Effector memory CD4-positive, alpha-beta T cell (primary cell): ENCODE measurements around the gene ZNF511.
A peak's percentile ranks its signal among the peaks of the same experiment; 100 is the strongest.
"Not testable (repeated sequence)": the region's sequence is repeated elsewhere in the genome, so short reads cannot be mapped to it uniquely, and the experiment has no call there.

Experiments used
- DNase-seq, 3 donors: peaks; one replicate each; pipeline ENCODE4 v3.0.0-alpha.2; 2020
- H3K27ac ChIP-seq: 2 replicates; pipeline ENCODE4 v1.7.0; 2013; ENCODE audit warnings: mild to moderate bottlenecking, low read length, moderate library complexity; ENCODE audit not compliant: insufficient read depth, poor library complexity, severe bottlenecking
- H3K27me3 ChIP-seq: replicated peaks from 2 replicates; pipeline ENCODE4 v1.7.0; 2013; ENCODE audit warnings: mild to moderate bottlenecking, low read length; ENCODE audit not compliant: insufficient read depth, control insufficient read depth, poor library complexity, severe bottlenecking
- H3K36me3 ChIP-seq: 2 replicates; pipeline ENCODE4 v1.7.0; 2013; ENCODE audit warnings: mild to moderate bottlenecking, low read length, moderate library complexity; ENCODE audit not compliant: control insufficient read depth, insufficient read depth
- H3K4me1 ChIP-seq: 2 replicates; pipeline ENCODE4 v1.7.0; 2013; ENCODE audit warnings: low read length, mild to moderate bottlenecking; ENCODE audit not compliant: control insufficient read depth, insufficient read depth, poor library complexity, severe bottlenecking
- H3K4me3 ChIP-seq: 2 replicates; pipeline ENCODE4 v1.7.0; 2013; ENCODE audit warnings: low read length, low read depth, mild to moderate bottlenecking; ENCODE audit not compliant: insufficient read depth, poor library complexity, severe bottlenecking
- H3K9me3 ChIP-seq: 2 replicates; pipeline ENCODE4 v1.7.0; 2013; ENCODE audit warnings: mild to moderate bottlenecking, low read length, moderate library complexity; ENCODE audit not compliant: control insufficient read depth
- total RNA-seq, 3 donors: gene quantifications; one replicate each; lab custom pipeline; 2026; lab: John Stamatoyannopoulos, UW

ZNF511 gene
- 5.5 to 11.1 (median 8.1) reads per million in 3 donors for total RNA-seq

- Histone ChIP-seq H3K27me3 (no peaks in the 10 kb centered on the region), H3K4me3 (peak within 1 kb of the TSS; percentile 86), H3K4me1 (peaks cover 16% of the 10 kb centered on the region), H3K27ac (peak within 1 kb of the TSS; percentile 98), H3K36me3 (peaks cover 33% of the 10 kb centered on the region), H3K9me3 (no peaks in the 10 kb centered on the region)
- DNase-seq, result peak; percentile 81 to 86 (median 86)
These were observed at the start of gene ZNF511, which contains the start of gene TUBGCP2 for GRCh38 chr10:133308421-133309099. Gene ZNF511 (plus strand): TSS chr10:133308914. CDS start chr10:133308944, 30 bp downstream. Gene TUBGCP2 (minus strand): TSS chr10:133308872. CDS start chr10:133302941, 5,931 bp downstream.

GRCh38 chr10:133259602-133259989 lies 49.1 kb upstream of the ZNF511 start:
- peak overlapping the region; percentile 81 for H3K27ac ChIP-seq
- H3K36me3 ChIP-seq, result peaks cover 10% of the 10 kb centered on the region
- no peaks in the 10 kb centered on the region for H3K9me3 ChIP-seq
- DNase-seq, result no peak
- H3K4me3 ChIP-seq, result no peak overlapping the region
- H3K4me1 ChIP-seq, result peaks cover 66% of the 10 kb centered on the region
- H3K27me3 ChIP-seq, result no peaks in the 10 kb centered on the region

- Histone ChIP-seq H3K4me3 (peak overlapping the region; percentile 60), H3K36me3 (peaks cover 10% of the 10 kb centered on the region), H3K9me3 (no peaks in the 10 kb centered on the region), H3K27ac (peak overlapping the region; percentile 90), H3K4me1 (peaks cover 72% of the 10 kb centered on the region), H3K27me3 (no peaks in the 10 kb centered on the region)
- DNase-seq, result peak; percentile 52 to 66 (median 57)
These were observed 47.6 kb upstream of the ZNF511 start for GRCh38 chr10:133260895-133261725.

GRCh38 chr10:133261726-133262325 lies 46.9 kb upstream of the ZNF511 start:
- H3K27me3 ChIP-seq, result no peaks in the 10 kb centered on the region
- H3K27ac ChIP-seq, result peak overlapping the region; percentile 90
- DNase-seq, result peak; percentile 79 to 84 (median 82)
- H3K4me3 ChIP-seq, result peak overlapping the region; percentile 60
- no peaks in the 10 kb centered on the region for H3K9me3 ChIP-seq
- peaks cover 14% of the 10 kb centered on the region for H3K36me3 ChIP-seq
- peaks cover 72% of the 10 kb centered on the region for H3K4me1 ChIP-seq

- Histone ChIP-seq H3K4me1 (peaks cover 64% of the 10 kb centered on the region), H3K27me3 (no peaks in the 10 kb centered on the region), H3K36me3 (peaks cover 22% of the 10 kb centered on the region), H3K9me3 (no peaks in the 10 kb centered on the region), H3K4me3 (no peak overlapping the region), H3K27ac (peak overlapping the region; percentile 66)
- DNase-seq, result no peak
These were observed 46.0 kb upstream of the ZNF511 start for GRCh38 chr10:133262696-133263095.

GRCh38 chr10:133263674-133264073 lies 45.0 kb upstream of the ZNF511 start:
- H3K4me3 ChIP-seq, result no peak overlapping the region
- H3K36me3 ChIP-seq, result peaks cover 32% of the 10 kb centered on the region
- no peak overlapping the region for H3K27ac ChIP-seq
- H3K9me3 ChIP-seq, result no peaks in the 10 kb centered on the region
- no peaks in the 10 kb centered on the region for H3K27me3 ChIP-seq
- peaks cover 55% of the 10 kb centered on the region for H3K4me1 ChIP-seq
- DNase-seq, result no peak

- peaks cover 47% of the 10 kb centered on the region for H3K4me1 ChIP-seq
- peaks cover 40% of the 10 kb centered on the region for H3K36me3 ChIP-seq
- no peak overlapping the region for H3K4me3 ChIP-seq
- no peaks in the 10 kb centered on the region for H3K27me3 ChIP-seq
- no peaks in the 10 kb centered on the region for H3K9me3 ChIP-seq
- H3K27ac ChIP-seq, result peak overlapping the region; percentile 11
- DNase-seq, result no peak
These were observed 44.3 kb upstream of the ZNF511 start for GRCh38 chr10:133264461-133264860.

- not testable (repeated sequence) for H3K4me3 ChIP-seq, H3K27me3 ChIP-seq, DNase-seq, H3K9me3 ChIP-seq, H3K27ac ChIP-seq
- peaks cover 41% of the 10 kb centered on the region for H3K4me1 ChIP-seq
- H3K36me3 ChIP-seq, result peaks cover 46% of the 10 kb centered on the region
These were observed 43.7 kb upstream of the ZNF511 start for GRCh38 chr10:133265052-133265451.

- DNase-seq, result no peak
- Histone ChIP-seq H3K36me3 (peaks cover 58% of the 10 kb centered on the region), H3K4me1 (peaks cover 32% of the 10 kb centered on the region), H3K27ac (peak overlapping the region; percentile 0), H3K4me3 (no peak overlapping the region), H3K9me3 (no peaks in the 10 kb centered on the region), H3K27me3 (no peaks in the 10 kb centered on the region)
These were observed 42.5 kb upstream of the ZNF511 start for GRCh38 chr10:133266056-133266795.
